GM12878 (cell line): ENCODE results near the gene CELF2. TPM values are rescaled to one million over a fixed set of nuclear protein-coding genes. Genes with fewer than 3 reads are reported as not detected.
A peak's percentile ranks its signal among the peaks of the same experiment; 100 is the strongest.

Source experiments
- CHD4 ChIP-seq: fragments of 200-600 bp; sonication (generic); IDR thresholded peaks from 2 replicates; pipeline ENCODE4 v1.6.1; 2016; ENCODE audit warnings: mild to moderate bottlenecking
- polyA plus RNA-seq, 11 experiments: library from polyadenylated mRNA; depleted of rRNA in 4 of 11; unstranded in 6 of 11; stranded (reverse) in 5 of 11; fragments of >200 nt; fragmentation: Nextera tagmentation in 4 of 11; fragmentation: Illumina TruSeq in 1 of 11; extraction: Ambion mirVana in 4 of 11; extraction: Trizol in 1 of 11; gene quantifications; 1 replicate in 1 of 11; 2 replicates in 10 of 11; pipeline versions ENCODE4 v1.2.1 to v1.2.3, GENCODE V29; 2011 to 2016; ENCODE audit warnings: inconsistent platforms in 2 of 11, missing spikeins in 2 of 11, low read depth in 1 of 11
- total RNA-seq, 4 experiments: library from RNA; depleted of rRNA in 3 of 4; stranded (reverse); fragments of >200 nt in 3 of 4; fragmentation: Illumina TruSeq in 1 of 4; extraction: Trizol in 1 of 4; gene quantifications; 2 replicates each; pipeline versions ENCODE4 v1.2.1 to v1.2.3, GENCODE V29; 2013 to 2021
- TF ChIP-seq, protein P1 (sequence below): IDR thresholded peaks from 2 replicates; pipeline ENCODE4 v1.6.1; 2012; ENCODE audit warnings: mild to moderate bottlenecking, low read depth, low read length
- TF ChIP-seq, protein P2 (sequence below), 3 experiments: IDR thresholded peaks in 2 of 3; conservative IDR thresholded peaks in 1 of 3; 2 replicates each; pipeline ENCODE4 v1.5.1; 2011; ENCODE audit warnings: low read depth in 3 of 3, low read length in 3 of 3, mild to moderate bottlenecking in 3 of 3, control low read depth in 2 of 3, moderate library complexity in 2 of 3, inconsistent platforms in 1 of 3, mixed read lengths in 1 of 3; ENCODE audit not compliant: control insufficient read depth in 2 of 3, insufficient read depth in 1 of 3; ENCODE audit errors: extremely low read depth in 1 of 3

Gene CELF2
- total and polyA plus RNA-seq, 10 of the 15 experiments (the other 5 are each of a cell fraction or from before 2014, with no cell fraction given), result 20.8 to 129 (median 86.3) TPM

GRCh38 chr10:11162828-11163599 lies 145.3 kb downstream of the CELF2 start (continued):
- TF ChIP-seq, protein P1, sequence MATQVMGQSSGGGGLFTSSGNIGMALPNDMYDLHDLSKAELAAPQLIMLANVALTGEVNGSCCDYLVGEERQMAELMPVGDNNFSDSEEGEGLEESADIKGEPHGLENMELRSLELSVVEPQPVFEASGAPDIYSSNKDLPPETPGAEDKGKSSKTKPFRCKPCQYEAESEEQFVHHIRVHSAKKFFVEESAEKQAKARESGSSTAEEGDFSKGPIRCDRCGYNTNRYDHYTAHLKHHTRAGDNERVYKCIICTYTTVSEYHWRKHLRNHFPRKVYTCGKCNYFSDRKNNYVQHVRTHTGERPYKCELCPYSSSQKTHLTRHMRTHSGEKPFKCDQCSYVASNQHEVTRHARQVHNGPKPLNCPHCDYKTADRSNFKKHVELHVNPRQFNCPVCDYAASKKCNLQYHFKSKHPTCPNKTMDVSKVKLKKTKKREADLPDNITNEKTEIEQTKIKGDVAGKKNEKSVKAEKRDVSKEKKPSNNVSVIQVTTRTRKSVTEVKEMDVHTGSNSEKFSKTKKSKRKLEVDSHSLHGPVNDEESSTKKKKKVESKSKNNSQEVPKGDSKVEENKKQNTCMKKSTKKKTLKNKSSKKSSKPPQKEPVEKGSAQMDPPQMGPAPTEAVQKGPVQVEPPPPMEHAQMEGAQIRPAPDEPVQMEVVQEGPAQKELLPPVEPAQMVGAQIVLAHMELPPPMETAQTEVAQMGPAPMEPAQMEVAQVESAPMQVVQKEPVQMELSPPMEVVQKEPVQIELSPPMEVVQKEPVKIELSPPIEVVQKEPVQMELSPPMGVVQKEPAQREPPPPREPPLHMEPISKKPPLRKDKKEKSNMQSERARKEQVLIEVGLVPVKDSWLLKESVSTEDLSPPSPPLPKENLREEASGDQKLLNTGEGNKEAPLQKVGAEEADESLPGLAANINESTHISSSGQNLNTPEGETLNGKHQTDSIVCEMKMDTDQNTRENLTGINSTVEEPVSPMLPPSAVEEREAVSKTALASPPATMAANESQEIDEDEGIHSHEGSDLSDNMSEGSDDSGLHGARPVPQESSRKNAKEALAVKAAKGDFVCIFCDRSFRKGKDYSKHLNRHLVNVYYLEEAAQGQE, result 0 out of 2 replicates have a peak, but pooled peaks have one; percentile 31
- TF ChIP-seq, protein P2, sequence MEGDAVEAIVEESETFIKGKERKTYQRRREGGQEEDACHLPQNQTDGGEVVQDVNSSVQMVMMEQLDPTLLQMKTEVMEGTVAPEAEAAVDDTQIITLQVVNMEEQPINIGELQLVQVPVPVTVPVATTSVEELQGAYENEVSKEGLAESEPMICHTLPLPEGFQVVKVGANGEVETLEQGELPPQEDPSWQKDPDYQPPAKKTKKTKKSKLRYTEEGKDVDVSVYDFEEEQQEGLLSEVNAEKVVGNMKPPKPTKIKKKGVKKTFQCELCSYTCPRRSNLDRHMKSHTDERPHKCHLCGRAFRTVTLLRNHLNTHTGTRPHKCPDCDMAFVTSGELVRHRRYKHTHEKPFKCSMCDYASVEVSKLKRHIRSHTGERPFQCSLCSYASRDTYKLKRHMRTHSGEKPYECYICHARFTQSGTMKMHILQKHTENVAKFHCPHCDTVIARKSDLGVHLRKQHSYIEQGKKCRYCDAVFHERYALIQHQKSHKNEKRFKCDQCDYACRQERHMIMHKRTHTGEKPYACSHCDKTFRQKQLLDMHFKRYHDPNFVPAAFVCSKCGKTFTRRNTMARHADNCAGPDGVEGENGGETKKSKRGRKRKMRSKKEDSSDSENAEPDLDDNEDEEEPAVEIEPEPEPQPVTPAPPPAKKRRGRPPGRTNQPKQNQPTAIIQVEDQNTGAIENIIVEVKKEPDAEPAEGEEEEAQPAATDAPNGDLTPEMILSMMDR (IDR thresholded peaks at IDR 0.05 in 2 of 3, conservative IDR thresholded peaks at IDR 0.05 in 1 of 3; ENCODE audit: control insufficient read depth in 2 of 3, extremely low read depth in 1 of 3, insufficient read depth in 1 of 3, low read depth in 3 of 3, low read length in 3 of 3), result peak; percentile 6 to 24 (median 9); a peak in 2 of 6 replicates
- TF ChIP-seq CHD4, result no peak
- TF ChIP-seq, all 136 proteins: peak for 51
